C1 segment of cervical spinal cord (tissue), 14 donors: ENCODE measurements around the gene VTCN1.
"Not testable (repeated sequence)": the region's sequence is repeated elsewhere in the genome, so short reads cannot be mapped to it uniquely, and the experiment has no call there.

ENCODE experiments used
- DNase-seq, 14 donors: peaks; one replicate each; lab custom pipeline; 2025; lab: John Stamatoyannopoulos, UW

Gene VTCN1, protein sequence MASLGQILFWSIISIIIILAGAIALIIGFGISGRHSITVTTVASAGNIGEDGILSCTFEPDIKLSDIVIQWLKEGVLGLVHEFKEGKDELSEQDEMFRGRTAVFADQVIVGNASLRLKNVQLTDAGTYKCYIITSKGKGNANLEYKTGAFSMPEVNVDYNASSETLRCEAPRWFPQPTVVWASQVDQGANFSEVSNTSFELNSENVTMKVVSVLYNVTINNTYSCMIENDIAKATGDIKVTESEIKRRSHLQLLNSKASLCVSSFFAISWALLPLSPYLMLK

DNA sequence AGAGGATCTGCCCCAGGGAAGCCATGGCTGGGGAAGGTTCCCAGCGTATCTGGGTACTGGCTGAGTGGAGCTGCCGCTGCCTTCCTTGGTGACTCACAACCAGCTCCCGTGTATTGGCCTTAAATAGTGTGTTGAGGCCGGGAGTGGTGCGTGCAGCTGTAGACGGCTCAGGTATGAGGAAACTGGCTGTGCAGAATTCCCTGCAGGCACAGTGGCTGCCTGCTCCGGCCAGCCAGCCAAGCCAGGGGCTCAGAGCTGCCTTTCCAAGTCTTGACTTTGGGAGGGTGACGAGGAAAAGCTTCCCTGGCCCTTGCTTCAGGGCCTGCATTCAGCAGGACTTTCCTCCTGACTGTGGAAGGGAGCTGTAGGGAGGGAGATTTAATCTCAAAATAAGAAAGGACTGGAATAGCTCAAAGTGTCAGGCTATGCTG lies at the start of gene VTCN1:
TSS of gene VTCN1 (minus strand) at position 97 of the 431 bp plus-strand sequence. CDS start at position 25, 72 bp downstream.
- no peak for DNase-seq

DNA sequence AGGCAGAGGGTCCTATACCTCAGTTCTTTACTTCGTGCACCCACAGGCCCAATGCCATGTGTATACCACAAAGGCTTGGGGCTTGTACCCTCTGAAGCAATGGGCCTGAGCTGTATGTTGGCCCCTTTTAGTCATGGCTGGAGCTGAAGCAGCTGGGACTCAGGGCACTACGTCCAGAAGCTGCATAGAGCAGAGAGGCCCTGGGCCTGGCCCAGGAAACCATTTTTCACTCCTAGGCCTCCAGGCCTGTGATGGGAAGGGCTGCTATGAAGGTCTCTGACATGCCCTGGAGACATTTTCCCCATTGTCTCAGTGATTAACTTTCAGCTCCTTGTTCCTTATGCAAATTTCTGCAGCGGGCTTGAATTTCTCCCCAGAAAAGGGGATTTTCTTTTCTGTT lies 48.1 kb upstream of the VTCN1 start:
- DNase-seq = no peak

DNA sequence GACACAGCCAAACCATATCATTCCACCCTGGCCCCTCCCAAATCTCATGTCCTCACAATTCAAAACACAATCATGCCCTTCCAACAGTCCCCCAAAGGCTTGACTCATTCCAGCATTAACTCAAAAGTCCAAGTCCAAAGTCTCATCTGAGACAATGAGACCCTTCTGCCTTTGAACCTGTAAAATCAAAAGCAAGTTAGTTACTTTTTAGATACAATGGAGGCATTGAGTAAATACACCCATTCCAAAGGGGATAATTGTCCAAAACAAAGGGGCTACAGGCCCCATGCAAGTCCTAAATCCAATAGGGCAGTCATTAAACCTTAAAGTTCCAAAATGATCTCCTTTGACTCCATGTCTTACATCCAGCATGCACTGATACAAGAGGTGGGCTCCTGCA lies 47.3 kb upstream of the VTCN1 start:
- not testable (repeated sequence) for DNase-seq

DNA sequence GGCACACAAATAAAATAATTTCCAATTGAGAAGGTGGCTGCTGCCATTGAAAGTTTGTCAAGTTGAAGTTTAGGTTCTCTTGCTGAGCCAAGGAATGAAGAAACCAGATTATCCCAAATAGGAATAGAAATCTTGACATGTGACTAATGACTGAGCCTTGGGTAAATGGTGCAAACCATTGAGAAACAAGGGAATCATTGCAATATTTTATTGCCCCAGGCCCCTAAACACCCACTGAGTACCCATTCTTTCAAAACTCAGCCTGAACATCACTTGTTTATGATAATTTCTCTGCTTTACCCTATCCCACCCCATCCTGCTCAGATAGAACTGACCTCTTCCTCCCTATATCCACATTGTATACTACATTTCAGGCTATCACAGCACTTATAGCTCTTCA lies 46.6 kb upstream of the VTCN1 start:
- no peak for DNase-seq

DNA sequence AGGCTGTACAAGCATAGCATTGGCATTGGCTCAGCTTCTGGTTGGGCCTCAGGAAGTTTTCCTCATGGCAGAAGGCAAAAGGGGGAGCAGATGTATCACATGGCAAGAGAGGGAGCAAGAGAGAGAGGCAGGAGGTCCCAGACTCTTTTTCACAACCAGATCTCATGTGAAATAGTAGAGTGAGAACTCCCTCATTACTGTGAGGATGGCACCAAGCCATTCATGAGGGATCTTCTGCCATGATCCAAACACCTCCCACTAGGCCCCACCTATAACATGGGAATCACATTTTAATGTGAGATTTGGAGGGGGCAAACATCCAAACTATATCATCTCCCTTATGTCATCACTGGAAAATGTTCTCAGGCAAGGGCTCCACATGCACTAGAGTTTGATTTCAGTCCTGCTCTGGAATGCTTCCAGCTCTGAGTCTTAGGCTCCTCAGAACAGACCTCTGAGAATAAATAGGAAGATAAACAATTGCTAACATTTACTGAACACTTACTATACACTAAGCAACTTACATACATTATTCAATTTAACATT lies 39.4 kb upstream of the VTCN1 start:
- DNase-seq = no peak

DNA sequence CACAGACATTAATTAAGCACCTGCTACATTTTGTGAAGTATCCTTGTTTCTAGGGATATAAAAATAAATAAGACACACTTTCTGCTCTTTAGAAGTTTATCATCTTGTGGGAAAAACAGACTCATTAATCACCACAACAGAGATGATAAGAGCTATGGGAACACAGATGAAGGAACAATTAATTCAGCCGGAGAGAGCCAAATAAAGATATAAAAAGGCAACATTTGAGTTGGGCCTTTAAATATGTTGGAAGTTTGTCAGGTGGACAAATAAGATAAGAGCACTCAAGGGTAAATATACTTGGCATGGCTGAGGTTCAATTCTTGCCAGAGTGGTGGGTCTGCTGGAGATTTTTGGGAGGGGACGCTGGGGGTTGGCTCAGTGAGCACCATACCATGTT lies 34.2 kb upstream of the VTCN1 start:
- no peak for DNase-seq

DNA sequence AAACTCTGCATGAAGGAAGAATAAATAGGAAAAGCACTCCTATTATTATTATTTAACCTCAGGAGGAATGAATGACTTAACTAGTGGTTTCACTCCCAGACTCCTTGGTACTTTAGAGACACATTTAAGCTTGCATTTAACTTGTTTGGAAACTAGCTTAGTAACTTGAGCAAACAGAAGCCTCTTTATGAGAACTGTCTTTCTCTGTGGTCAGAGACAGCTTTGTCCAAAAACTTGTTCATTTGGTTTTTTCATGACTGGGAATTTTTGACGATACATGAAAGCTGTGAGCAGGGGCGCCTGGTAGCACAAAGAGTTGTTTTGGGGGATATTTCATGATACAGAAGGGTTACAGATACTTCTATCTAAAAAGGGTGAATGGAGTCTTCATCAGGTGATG lies 33.6 kb upstream of the VTCN1 start:
- DNase-seq = no peak

DNA sequence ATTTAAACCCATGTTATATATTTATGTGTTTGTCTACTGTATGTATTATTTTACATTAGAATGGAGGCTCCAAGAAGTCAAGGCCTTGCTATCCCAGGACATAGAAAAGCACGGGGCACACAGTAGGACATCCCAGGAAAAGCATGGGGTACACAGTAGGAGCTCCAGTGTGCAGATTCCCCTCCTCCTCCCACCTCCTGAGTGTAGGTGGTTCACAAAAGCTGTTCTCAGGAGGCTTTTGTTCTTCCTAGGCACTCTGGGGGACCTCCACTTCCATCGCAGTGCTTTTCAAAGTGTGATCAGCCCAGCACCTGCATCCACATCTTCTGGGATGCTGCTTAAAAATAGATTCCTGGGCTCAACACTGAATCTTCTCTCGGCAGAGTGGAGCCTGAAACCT lies 30.8 kb upstream of the VTCN1 start:
- no peak for DNase-seq

DNA sequence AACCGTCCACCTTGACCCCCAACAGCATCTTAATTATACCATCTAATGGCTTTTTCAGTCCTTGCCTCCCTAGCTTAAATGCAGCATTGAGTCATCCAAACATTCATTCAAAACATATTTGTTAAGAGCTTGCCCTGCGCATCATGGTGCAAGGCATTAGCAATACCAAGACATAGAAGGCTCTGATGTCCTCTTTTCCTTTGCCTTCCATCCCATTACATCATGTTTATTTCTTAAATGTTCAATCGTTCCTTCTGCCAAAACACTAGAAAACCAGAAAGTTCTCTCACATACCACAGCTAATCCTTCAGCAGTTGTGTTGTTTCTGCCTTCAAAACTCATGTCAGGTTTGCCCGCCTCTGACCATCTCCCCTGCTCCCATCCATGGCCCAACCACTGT lies 29.8 kb upstream of the VTCN1 start:
- DNase-seq = no peak

DNA sequence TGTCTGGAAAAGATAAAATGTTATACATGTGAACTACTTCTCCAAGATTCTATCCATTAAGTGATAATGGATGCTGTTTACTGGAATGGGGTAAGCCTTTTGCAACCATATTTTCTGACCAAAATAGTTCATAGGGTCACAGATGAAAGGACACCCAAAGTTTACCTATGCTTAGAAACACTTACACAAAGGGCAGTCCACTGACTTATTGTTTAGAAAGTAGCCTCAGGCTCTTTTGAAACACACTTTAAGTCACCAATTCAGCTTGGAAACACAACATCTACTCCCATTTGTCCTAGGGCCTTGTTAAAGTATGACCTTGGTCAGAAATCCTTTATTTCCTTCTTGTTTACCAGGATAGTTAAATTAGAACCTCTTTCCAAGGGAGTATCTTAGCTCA lies 28.7 kb upstream of the VTCN1 start:
- DNase-seq = no peak

DNA sequence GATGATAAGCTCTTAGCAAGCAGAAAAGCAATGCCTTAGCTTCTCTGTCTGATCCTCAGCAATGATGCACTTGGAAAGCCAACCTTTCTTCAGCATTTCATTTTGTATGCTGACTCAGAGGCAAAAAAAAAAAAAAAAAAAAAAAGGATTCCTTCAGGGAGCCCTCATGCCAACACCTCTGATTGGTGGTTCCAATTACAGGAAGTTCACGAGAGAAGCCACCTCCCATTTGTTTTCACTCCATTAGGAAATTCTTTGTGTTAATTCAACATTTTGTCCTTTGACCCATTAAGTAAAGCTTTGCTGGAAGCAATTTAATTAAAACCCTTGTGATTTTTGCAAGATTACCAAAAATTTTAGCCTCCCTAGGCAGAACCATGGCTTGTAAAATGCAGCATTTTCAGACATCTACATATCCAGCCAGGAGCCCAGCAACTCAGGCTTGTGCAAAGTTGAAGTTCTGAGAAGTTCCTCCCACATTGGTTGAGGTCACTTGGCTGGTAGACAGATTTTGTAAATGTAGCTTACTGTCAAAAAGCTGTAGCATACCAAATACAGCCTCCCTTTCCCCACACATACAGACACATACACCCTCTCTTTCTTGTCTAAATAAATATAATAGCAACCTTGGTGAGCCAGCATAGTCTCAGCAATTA lies 27.1 kb upstream of the VTCN1 start:
- no peak for DNase-seq

DNA sequence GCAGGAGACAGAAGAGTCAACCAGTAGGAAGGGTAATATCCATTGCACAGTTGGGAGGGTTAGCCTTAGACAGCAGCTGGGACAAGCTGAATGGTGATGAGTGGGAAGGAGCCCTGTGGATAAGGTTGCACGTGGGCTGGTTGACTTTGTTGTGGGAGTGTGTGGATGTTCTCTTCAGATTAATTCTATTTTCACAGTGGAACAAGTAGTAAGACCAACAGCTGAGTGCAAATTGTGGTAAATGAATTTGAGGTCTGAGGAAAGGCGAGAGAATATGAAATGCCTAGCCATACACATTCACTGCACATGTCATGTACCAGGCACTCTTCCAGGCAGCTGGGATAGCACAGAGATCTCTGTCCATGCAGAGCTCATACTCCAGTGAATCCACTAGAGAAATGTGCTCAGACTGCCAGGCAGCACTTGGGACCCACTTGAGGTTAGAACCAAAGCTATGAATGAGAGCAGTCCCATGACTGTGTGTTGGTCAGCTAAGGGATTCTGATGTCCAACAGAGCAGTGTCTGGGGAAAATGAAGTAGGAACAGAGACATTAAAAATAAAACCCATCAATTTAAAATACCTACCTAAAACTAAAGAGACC lies 25.2 kb upstream of the VTCN1 start:
- DNase-seq = no peak

DNA sequence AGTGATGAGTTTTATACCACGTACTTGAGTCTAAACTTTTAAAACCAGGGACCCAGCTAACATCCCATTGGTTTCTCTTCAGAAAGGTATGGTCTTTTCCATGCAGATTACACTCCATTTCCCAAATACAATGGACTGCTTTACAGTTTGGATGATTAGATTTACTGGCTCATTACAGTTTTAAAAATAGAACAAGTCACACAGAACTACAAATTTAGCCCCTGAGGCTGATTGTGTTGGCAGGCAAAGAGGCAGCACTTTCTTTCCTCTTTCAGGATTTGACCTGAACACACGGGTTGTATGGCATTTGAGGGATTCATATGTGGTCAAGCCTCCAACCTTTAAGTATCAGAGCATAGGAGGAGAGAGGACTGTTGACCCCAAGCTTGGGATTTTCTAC lies 21.8 kb upstream of the VTCN1 start:
- DNase-seq = no peak

DNA sequence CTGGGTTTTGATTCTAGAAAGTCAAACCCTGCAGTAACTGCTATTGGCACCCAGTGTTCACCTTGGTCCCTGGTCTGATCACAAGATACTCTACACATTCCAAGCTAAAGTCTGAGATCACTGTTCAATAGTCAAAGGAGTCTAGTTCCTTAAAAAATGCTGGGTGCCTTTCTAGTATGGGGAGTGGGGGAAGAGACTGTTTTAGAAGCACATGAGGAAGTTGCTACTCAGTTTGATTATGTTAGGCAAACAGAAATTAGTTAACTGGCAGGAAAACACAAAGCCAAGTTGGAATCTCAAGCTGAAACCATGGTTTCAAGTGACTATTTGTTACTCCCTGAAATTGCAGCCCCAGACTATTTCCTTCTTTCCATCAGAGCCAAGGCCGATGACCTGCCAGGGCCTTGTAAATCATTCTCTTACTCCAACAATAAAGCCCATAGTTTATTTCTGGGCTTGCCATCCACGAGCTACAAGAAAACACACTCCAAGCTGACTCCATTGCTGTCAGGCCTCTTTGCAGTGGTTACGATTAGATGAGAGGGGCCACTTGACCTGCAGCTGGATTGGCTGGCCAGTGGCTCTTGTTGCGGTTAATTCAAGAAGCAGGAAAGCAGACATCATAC lies 21.1 kb upstream of the VTCN1 start:
- DNase-seq = peak in 3 of 14 donors; percentile 2 to 22 (median 13)

DNA sequence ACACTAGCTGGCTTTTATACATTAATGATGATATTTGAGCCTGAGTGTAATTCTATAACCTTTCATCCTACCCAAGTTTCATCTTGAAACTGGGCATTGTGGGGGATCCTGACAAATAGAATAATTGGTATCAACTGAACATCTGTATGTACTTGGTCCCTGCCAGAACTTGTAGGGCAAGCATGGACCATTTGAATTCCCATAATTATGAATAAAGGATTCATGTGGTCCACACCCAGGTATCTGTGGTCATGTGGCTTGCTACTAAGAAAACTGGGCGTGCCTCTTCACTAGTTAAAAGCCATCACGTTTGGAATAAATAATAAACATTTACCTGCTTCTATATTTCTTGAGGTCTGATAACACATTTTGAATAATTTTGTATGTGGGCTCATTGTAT lies 20.6 kb upstream of the VTCN1 start:
- no peak for DNase-seq

DNA sequence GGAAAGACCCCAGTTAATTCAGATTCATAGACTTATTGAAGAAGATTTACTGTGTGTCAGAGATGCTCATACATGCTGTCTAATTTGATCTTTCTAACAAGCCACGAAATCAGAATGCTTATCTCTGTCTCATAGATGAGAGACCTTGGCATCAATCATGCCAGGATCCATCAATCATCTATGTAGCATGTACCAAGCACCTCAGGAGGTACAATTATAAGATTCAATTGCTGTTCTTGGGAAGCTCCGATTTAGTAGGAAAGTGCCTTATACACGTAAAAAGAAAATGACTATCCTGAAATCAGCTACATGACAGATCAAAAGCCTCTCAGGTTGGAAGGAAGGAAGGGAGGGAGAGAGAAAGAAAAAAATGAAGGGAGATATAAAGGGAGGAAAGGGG lies 18.5 kb upstream of the VTCN1 start:
- DNase-seq = no peak

DNA sequence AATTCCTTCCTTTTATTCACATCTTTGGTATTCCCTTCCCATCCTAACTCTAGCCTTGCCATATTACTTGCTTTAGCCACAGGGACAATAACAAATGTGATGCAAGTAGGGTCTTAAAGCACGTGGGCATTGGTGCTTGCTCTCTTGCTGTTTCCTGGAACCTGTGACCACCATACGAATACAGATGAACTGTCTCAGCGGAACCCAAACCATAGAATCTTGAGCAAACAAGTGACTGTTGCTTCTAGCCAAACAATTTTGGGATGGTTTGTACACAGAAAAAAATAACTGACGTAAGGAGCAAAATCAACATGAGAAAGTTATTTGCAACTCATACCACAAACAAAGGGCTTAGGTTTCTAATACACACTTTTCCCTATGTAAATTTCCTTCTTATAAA lies 15.2 kb upstream of the VTCN1 start:
- DNase-seq = no peak

DNA sequence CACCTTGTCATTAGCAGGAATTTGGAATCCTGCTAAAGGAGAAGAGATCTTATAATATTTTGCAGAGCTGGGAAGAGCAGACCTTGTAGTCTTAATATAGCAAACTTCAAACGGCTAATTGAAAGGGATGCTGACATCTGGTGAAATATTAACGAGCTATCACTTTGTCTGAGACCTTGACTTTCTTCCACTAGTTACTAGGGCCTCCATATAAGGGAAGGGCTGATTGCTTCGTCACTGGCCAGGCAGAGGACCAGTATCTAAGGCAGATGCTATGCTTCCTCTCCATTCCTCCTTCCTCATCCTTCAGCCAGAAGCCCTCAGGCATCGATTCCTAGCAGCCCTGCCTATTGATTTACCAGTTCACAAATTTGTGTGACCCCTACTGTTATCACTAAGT lies 6.0 kb upstream of the VTCN1 start:
- no peak for DNase-seq

DNA sequence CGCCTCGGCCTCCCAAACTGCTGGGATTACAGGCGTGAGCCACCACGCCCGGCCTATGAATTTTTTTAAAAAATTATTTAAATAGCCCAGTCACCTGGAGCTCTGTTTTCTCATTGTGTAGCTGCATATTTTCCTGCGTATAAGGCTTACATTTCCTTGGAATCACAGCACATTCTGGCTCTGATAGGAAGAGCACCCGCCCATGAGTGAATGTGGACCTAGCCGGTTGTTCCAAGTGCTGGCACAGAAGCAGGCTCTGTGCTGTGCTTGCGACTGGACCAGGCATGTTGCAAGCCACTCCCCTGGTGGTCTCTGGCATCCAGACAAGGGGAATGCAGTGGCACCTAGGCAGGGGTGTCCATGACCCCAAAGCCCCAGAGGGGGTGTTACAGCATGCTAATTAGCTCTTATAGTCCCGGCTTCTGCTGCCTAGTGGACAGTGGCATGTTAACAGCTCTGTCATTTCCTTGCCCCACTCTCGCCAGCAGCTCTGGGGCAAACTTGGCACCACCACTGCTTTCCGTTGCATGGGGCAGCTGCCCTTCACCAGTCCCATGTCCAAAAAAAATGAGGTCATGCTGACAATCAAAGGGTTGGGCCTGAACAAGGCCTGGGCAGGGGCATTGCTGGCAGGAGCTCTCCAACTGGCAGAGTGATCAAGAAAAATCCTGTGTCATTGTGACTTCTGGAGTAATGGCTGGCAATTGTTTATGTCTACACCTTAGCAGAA lies 5.2 kb upstream of the VTCN1 start:
- DNase-seq = peak in 2 of 14 donors; percentile 1 to 20

DNA sequence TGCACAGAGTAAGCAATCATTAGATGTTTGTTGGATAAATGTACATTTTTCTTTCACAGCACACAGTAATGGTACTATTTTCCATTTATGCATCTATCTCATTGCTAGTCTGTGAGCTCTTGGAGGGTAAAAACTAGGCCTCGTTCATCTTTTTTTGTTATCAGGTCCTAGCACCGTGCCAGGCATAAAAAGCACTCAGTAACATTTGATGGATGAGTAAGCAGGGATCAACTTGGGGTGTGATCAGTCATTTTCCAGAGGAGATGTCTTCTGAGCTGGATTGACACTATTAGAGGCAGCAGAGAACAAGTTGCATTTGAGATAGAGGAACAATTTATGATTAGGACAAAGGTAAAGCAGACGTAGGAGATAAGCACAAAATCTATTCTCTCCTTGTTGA lies 4.3 kb upstream of the VTCN1 start:
- no peak for DNase-seq

DNA sequence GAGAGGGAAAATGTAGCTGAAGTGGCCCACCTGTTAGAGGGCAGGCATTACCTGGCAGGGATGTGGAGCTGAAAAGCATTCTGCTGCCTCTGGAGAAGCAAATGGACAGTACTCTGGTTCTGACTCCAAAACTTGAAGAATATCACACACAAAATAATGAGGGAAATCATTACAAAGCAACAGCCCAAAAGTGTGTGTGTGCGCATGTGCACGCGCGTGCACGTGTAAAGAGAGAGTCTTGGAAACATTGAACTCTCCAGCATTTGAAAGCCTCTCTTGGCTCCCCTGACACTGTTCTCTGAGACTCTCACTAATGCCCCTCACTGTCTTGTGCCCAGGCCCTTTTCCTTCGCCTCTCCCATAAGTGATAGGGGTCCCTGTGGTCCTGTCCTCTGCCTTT lies 2.3 kb upstream of the VTCN1 start:
- no peak for DNase-seq

DNA sequence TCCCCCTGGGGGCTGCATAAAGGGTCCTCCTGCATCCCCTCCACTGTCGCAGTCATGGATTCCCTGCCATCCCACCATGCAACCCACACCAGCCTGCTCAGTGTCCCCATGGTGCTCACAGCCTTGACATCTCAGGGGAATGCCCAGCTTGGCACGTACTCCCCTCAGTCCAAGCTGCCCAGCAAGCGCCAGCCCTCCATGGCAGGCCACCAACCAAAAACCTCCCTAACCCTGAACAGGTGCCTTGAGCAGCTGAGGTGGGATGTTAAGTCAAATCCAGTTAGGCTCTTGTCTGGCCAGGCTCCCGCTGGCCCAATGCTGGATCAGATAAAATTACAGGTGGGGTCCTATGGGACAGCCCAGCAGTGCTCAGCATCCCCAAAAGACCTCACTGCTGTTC lies 341 bp downstream of the VTCN1 start:
- no peak for DNase-seq
